Measurements from ENCODE around the gene SUN5.
"Not testable (repeated sequence)": the region's sequence is repeated elsewhere in the genome, so short reads cannot be mapped to it uniquely, and the experiment has no call there.

SUN5 gene

GRCh38 chr20:32965115-32965514 lies 39.1 kb downstream of the SUN5 start:
- DNase-seq (ENCODE audit: low read depth, low spot score): no peak

GRCh38 chr20:32964575-32964974 lies 39.7 kb downstream of the SUN5 start:
- no peak for DNase-seq (ENCODE audit: low read depth, low spot score)

- no peak for DNase-seq (ENCODE audit: low read depth, low spot score)
Measured at GRCh38 chr20:32963176-32963575, 41.1 kb downstream of the SUN5 start.

GRCh38 chr20:32962646-32963045 lies 41.6 kb downstream of the SUN5 start:
- DNase-seq (ENCODE audit: low read depth, low spot score): not testable (repeated sequence)

GRCh38 chr20:32962053-32962452 lies 42.2 kb downstream of the SUN5 start:
- DNase-seq (ENCODE audit: low read depth, low spot score): no peak

GRCh38 chr20:32960849-32961731 lies 43.1 kb downstream of the SUN5 start:
- no peak for DNase-seq (ENCODE audit: low read depth, low spot score)

GRCh38 chr20:32960222-32960518 lies 44.1 kb downstream of the SUN5 start:
- no peak for DNase-seq (ENCODE audit: low read depth, low spot score)

GRCh38 chr20:32959351-32960221 lies 44.6 kb downstream of the SUN5 start:
- DNase-seq (ENCODE audit: low read depth, low spot score): no peak

- DNase-seq (ENCODE audit: low read depth, low spot score): no peak
Measured at GRCh38 chr20:32958574-32958973, 45.7 kb downstream of the SUN5 start.

- DNase-seq (ENCODE audit: low read depth, low spot score): no peak
Measured at GRCh38 chr20:32957459-32957858, 46.8 kb downstream of the SUN5 start.

GRCh38 chr20:32950539-32950938 lies 53.7 kb downstream of the SUN5 start:
- not testable (repeated sequence) for DNase-seq (ENCODE audit: low read depth, low spot score)

- DNase-seq (ENCODE audit: low read depth, low spot score): no peak
Measured at GRCh38 chr20:32946629-32947028, 57.6 kb downstream of the SUN5 start.

GRCh38 chr20:32945710-32946221 lies 58.5 kb downstream of the SUN5 start:
- DNase-seq (ENCODE audit: low read depth, low spot score): no peak

- DNase-seq (ENCODE audit: low read depth, low spot score): no peak
Measured at GRCh38 chr20:32943490-32944052, 60.7 kb downstream of the SUN5 start.

GRCh38 chr20:32941155-32941885 lies 62.9 kb downstream of the SUN5 start:
- DNase-seq (ENCODE audit: low read depth, low spot score): no peak

GRCh38 chr20:32934580-32934979 lies 69.7 kb downstream of the SUN5 start:
- DNase-seq (ENCODE audit: low read depth, low spot score): no peak
